ENCODE results near the gene FAM187B.
A peak's percentile ranks its signal among the peaks of the same experiment; 100 is the strongest.

FAM187B gene

GRCh38 chr19:35261356-35262100, 33.0 kb upstream of the FAM187B start:
- Histone ChIP-seq H3K4me1 (ENCODE audit: control insufficient read depth, insufficient read depth, low read length) (no peaks in the 10 kb centered on the region), H3K36me3 (ENCODE audit: control insufficient read depth, insufficient read depth, low read length) (peaks cover 79% of the 10 kb centered on the region), H3K9me3 (ENCODE audit: control insufficient read depth, insufficient read depth, low read length) (no peaks in the 10 kb centered on the region), H3K4me3 (ENCODE audit: low read depth, low read length) (no peak overlapping the region), H3K27me3 (ENCODE audit: control insufficient read depth, insufficient read depth, low read length) (no peaks in the 10 kb centered on the region), H3K27ac (ENCODE audit: low read depth, low read length) (peak overlapping the region; percentile 31), H3K9ac (ENCODE audit: low read depth, low read length) (no peak overlapping the region)

GRCh38 chr19:35260694-35261304, 32.3 kb upstream of the FAM187B start:
- H3K4me1 ChIP-seq (ENCODE audit: control insufficient read depth, insufficient read depth, low read length), result no peaks in the 10 kb centered on the region
- no peak overlapping the region for H3K4me3 ChIP-seq (ENCODE audit: low read depth, low read length)
- no peak overlapping the region for H3K9ac ChIP-seq (ENCODE audit: low read depth, low read length)
- H3K27me3 ChIP-seq (ENCODE audit: control insufficient read depth, insufficient read depth, low read length), result no peaks in the 10 kb centered on the region
- no peaks in the 10 kb centered on the region for H3K9me3 ChIP-seq (ENCODE audit: control insufficient read depth, insufficient read depth, low read length)
- H3K36me3 ChIP-seq (ENCODE audit: control insufficient read depth, insufficient read depth, low read length), result peaks cover 76% of the 10 kb centered on the region
- no peak overlapping the region for H3K27ac ChIP-seq (ENCODE audit: low read depth, low read length)

- no peak overlapping the region for H3K9ac ChIP-seq (ENCODE audit: low read depth, low read length)
- no peak overlapping the region for H3K27ac ChIP-seq (ENCODE audit: low read depth, low read length)
- H3K4me3 ChIP-seq (ENCODE audit: low read depth, low read length), result no peak overlapping the region
- peaks cover 73% of the 10 kb centered on the region for H3K36me3 ChIP-seq (ENCODE audit: control insufficient read depth, insufficient read depth, low read length)
- no peaks in the 10 kb centered on the region for H3K9me3 ChIP-seq (ENCODE audit: control insufficient read depth, insufficient read depth, low read length)
- H3K4me1 ChIP-seq (ENCODE audit: control insufficient read depth, insufficient read depth, low read length), result peaks cover 7% of the 10 kb centered on the region; the same call in 1 of the 2 replicates
- no peaks in the 10 kb centered on the region for H3K27me3 ChIP-seq (ENCODE audit: control insufficient read depth, insufficient read depth, low read length)
Observed at GRCh38 chr19:35257113-35257461, 28.5 kb upstream of the FAM187B start.

- Histone ChIP-seq H3K27me3 (ENCODE audit: control insufficient read depth, insufficient read depth, low read length) (no peaks in the 10 kb centered on the region), H3K27ac (ENCODE audit: low read depth, low read length) (no peak overlapping the region), H3K4me1 (ENCODE audit: control insufficient read depth, insufficient read depth, low read length) (peaks cover 7% of the 10 kb centered on the region; the same call in 1 of the 2 replicates), H3K4me3 (ENCODE audit: low read depth, low read length) (no peak overlapping the region), H3K9ac (ENCODE audit: low read depth, low read length) (no peak overlapping the region), H3K9me3 (ENCODE audit: control insufficient read depth, insufficient read depth, low read length) (no peaks in the 10 kb centered on the region), H3K36me3 (ENCODE audit: control insufficient read depth, insufficient read depth, low read length) (peaks cover 70% of the 10 kb centered on the region)
Observed at GRCh38 chr19:35256566-35256965, 28.0 kb upstream of the FAM187B start.

- Histone ChIP-seq H3K4me3 (ENCODE audit: low read depth, low read length) (no peak overlapping the region), H3K27me3 (ENCODE audit: control insufficient read depth, insufficient read depth, low read length) (no peaks in the 10 kb centered on the region), H3K36me3 (ENCODE audit: control insufficient read depth, insufficient read depth, low read length) (peaks cover 70% of the 10 kb centered on the region), H3K9ac (ENCODE audit: low read depth, low read length) (no peak overlapping the region), H3K4me1 (ENCODE audit: control insufficient read depth, insufficient read depth, low read length) (peaks cover 11% of the 10 kb centered on the region; the same call in 1 of the 2 replicates), H3K27ac (ENCODE audit: low read depth, low read length) (peak overlapping the region; percentile 5), H3K9me3 (ENCODE audit: control insufficient read depth, insufficient read depth, low read length) (no peaks in the 10 kb centered on the region)
Observed at GRCh38 chr19:35254341-35255297, 26.1 kb upstream of the FAM187B start.

GRCh38 chr19:35253316-35254286, 25.1 kb upstream of the FAM187B start:
- Histone ChIP-seq H3K36me3 (ENCODE audit: control insufficient read depth, insufficient read depth, low read length) (peaks cover 61% of the 10 kb centered on the region), H3K4me1 (ENCODE audit: control insufficient read depth, insufficient read depth, low read length) (peaks cover 11% of the 10 kb centered on the region; the same call in 1 of the 2 replicates), H3K4me3 (ENCODE audit: low read depth, low read length) (no peak overlapping the region), H3K27me3 (ENCODE audit: control insufficient read depth, insufficient read depth, low read length) (no peaks in the 10 kb centered on the region), H3K9ac (ENCODE audit: low read depth, low read length) (no peak overlapping the region), H3K27ac (ENCODE audit: low read depth, low read length) (peak overlapping the region; percentile 79), H3K9me3 (ENCODE audit: control insufficient read depth, insufficient read depth, low read length) (no peaks in the 10 kb centered on the region)

GRCh38 chr19:35251456-35251855, 22.9 kb upstream of the FAM187B start:
- no peaks in the 10 kb centered on the region for H3K27me3 ChIP-seq (ENCODE audit: control insufficient read depth, insufficient read depth, low read length)
- H3K9me3 ChIP-seq (ENCODE audit: control insufficient read depth, insufficient read depth, low read length), result no peaks in the 10 kb centered on the region
- no peak overlapping the region for H3K27ac ChIP-seq (ENCODE audit: low read depth, low read length)
- peaks cover 47% of the 10 kb centered on the region for H3K36me3 ChIP-seq (ENCODE audit: control insufficient read depth, insufficient read depth, low read length)
- H3K4me3 ChIP-seq (ENCODE audit: low read depth, low read length), result no peak overlapping the region
- H3K9ac ChIP-seq (ENCODE audit: low read depth, low read length), result no peak overlapping the region
- H3K4me1 ChIP-seq (ENCODE audit: control insufficient read depth, insufficient read depth, low read length), result peaks cover 19% of the 10 kb centered on the region

GRCh38 chr19:35249848-35250711, 21.5 kb upstream of the FAM187B start:
- Histone ChIP-seq H3K27ac (ENCODE audit: low read depth, low read length) (no peak overlapping the region), H3K36me3 (ENCODE audit: control insufficient read depth, insufficient read depth, low read length) (peaks cover 35% of the 10 kb centered on the region), H3K9ac (ENCODE audit: low read depth, low read length) (peak overlapping the region; percentile 94), H3K9me3 (ENCODE audit: control insufficient read depth, insufficient read depth, low read length) (no peaks in the 10 kb centered on the region), H3K4me1 (ENCODE audit: control insufficient read depth, insufficient read depth, low read length) (peaks cover 19% of the 10 kb centered on the region), H3K4me3 (ENCODE audit: low read depth, low read length) (peak overlapping the region; percentile 88), H3K27me3 (ENCODE audit: control insufficient read depth, insufficient read depth, low read length) (no peaks in the 10 kb centered on the region)

- Histone ChIP-seq H3K4me1 (ENCODE audit: control insufficient read depth, insufficient read depth, low read length) (peaks cover 19% of the 10 kb centered on the region), H3K36me3 (ENCODE audit: control insufficient read depth, insufficient read depth, low read length) (peaks cover 27% of the 10 kb centered on the region), H3K9me3 (ENCODE audit: control insufficient read depth, insufficient read depth, low read length) (no peaks in the 10 kb centered on the region), H3K27me3 (ENCODE audit: control insufficient read depth, insufficient read depth, low read length) (no peaks in the 10 kb centered on the region), H3K9ac (ENCODE audit: low read depth, low read length) (peak overlapping the region; percentile 94), H3K4me3 (ENCODE audit: low read depth, low read length) (peak overlapping the region; percentile 88), H3K27ac (ENCODE audit: low read depth, low read length) (peak overlapping the region; percentile 99)
Observed at GRCh38 chr19:35249146-35249847, 20.8 kb upstream of the FAM187B start.
